A673 (cell line): Measurements from ENCODE around the gene NUPR2.

Source experiments
- EZH2 ChIP-seq: fragments of 200-600 bp; sonication (generic); IDR thresholded peaks from 2 replicates; pipeline ENCODE4 v1.6.1; 2017; ENCODE audit warnings: borderline replicate concordance, low read depth, mild to moderate bottlenecking, mixed read lengths, antibody characterized with exemption, low read length; ENCODE audit not compliant: poor library complexity, severe bottlenecking
- TF ChIP-seq, protein P1 (sequence below): fragments of 300-800, 200-600 bp; sonication (generic); conservative IDR thresholded peaks from 2 replicates; pipeline ENCODE4 v1.5.1; 2017; ENCODE audit warnings: low read depth, mild to moderate bottlenecking, antibody characterized with exemption, low read length, moderate library complexity, mixed read lengths

DNA sequence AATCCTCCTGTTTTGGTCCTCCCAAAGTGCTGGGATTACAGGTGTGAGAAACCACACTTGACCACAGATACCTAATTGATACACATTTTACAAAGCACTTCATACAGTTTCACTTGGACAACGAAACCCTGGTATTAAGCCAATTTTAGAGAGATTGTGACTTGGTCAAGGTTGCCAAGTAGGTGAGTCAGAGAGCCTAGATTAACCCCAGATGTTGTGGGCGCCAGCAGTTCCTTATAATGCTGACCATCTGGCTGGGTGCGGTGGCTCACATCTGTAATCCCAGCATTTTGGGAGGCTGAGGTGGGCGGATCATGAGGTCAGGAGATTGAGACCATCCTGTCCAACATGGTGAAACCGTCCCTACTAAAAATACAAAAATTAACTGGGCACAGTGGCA is 18.5 kb downstream of the NUPR2 start:
- TF ChIP-seq, protein P1, sequence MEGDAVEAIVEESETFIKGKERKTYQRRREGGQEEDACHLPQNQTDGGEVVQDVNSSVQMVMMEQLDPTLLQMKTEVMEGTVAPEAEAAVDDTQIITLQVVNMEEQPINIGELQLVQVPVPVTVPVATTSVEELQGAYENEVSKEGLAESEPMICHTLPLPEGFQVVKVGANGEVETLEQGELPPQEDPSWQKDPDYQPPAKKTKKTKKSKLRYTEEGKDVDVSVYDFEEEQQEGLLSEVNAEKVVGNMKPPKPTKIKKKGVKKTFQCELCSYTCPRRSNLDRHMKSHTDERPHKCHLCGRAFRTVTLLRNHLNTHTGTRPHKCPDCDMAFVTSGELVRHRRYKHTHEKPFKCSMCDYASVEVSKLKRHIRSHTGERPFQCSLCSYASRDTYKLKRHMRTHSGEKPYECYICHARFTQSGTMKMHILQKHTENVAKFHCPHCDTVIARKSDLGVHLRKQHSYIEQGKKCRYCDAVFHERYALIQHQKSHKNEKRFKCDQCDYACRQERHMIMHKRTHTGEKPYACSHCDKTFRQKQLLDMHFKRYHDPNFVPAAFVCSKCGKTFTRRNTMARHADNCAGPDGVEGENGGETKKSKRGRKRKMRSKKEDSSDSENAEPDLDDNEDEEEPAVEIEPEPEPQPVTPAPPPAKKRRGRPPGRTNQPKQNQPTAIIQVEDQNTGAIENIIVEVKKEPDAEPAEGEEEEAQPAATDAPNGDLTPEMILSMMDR: no peak
- TF ChIP-seq EZH2: no peak
